NCI-H748 (cell line): ENCODE data around the gene PSMG1.
"Not testable (repeated sequence)": the region's sequence is repeated elsewhere in the genome, so short reads cannot be mapped to it uniquely, and the experiment has no call there.

ENCODE experiments used
- DNase-seq: peaks from one replicate; lab custom pipeline; 2025; ENCODE audit not compliant: unreplicated experiment; lab: John Stamatoyannopoulos, UW

PSMG1 gene

GRCh38 chr21:39183272-39184049 lies at the start of gene PSMG1:
PSMG1 (minus strand) TSS chr21:39183451; CDS start chr21:39183385, 66 bp downstream.
- peak; percentile 93 for DNase-seq

- DNase-seq, result no peak
These were observed 49.6 kb upstream of the PSMG1 start for GRCh38 chr21:39232861-39233291.

GRCh38 chr21:39224930-39225329 lies 41.7 kb upstream of the PSMG1 start:
- DNase-seq, result no peak

GRCh38 chr21:39221997-39222486 lies 38.8 kb upstream of the PSMG1 start:
- DNase-seq, result no peak

GRCh38 chr21:39221282-39221996 lies 38.2 kb upstream of the PSMG1 start:
- no peak for DNase-seq

GRCh38 chr21:39220875-39221274 lies 37.6 kb upstream of the PSMG1 start:
- not testable (repeated sequence) for DNase-seq

GRCh38 chr21:39220150-39220549 lies 36.9 kb upstream of the PSMG1 start:
- no peak for DNase-seq

- DNase-seq, result no peak
These were observed 34.8 kb upstream of the PSMG1 start for GRCh38 chr21:39218082-39218409.

- DNase-seq, result no peak
These were observed 34.3 kb upstream of the PSMG1 start for GRCh38 chr21:39217356-39218081.

GRCh38 chr21:39216290-39216689 lies 33.0 kb upstream of the PSMG1 start:
- no peak for DNase-seq

- DNase-seq, result no peak
These were observed 31.8 kb upstream of the PSMG1 start for GRCh38 chr21:39215078-39215477.

GRCh38 chr21:39209334-39209688 lies 26.1 kb upstream of the PSMG1 start:
- no peak for DNase-seq

- DNase-seq, result no peak
These were observed 25.5 kb upstream of the PSMG1 start for GRCh38 chr21:39208624-39209333.

GRCh38 chr21:39204134-39204533 lies 20.9 kb upstream of the PSMG1 start:
- no peak for DNase-seq

- no peak for DNase-seq
These were observed 15.5 kb upstream of the PSMG1 start for GRCh38 chr21:39198800-39199199.

- DNase-seq, result no peak
These were observed 14.4 kb upstream of the PSMG1 start for GRCh38 chr21:39197448-39198233.

GRCh38 chr21:39196838-39197237 lies 13.6 kb upstream of the PSMG1 start:
- DNase-seq, result no peak

- DNase-seq, result no peak
These were observed 13.1 kb upstream of the PSMG1 start for GRCh38 chr21:39196310-39196709.

GRCh38 chr21:39193380-39193779 lies 10.1 kb upstream of the PSMG1 start:
- no peak for DNase-seq

- no peak for DNase-seq
These were observed 6.8 kb upstream of the PSMG1 start for GRCh38 chr21:39189857-39190604.
